Hepatocyte (in vitro differentiated cells): ENCODE results near the gene DSCAML1. TPM values are rescaled to one million over a fixed set of nuclear protein-coding genes. Genes with fewer than 3 reads are reported as not detected.

Experiments
- DNase-seq: peaks from one replicate; pipeline ENCODE4 v3.0.0-alpha.2; 2016; ENCODE audit warnings: low spot score
- H2AFZ ChIP-seq: fragments of 200-600 bp; sonication (generic); 2 replicates; pipeline ENCODE4 v1.6.0; 2016; ENCODE audit warnings: antibody characterized with exemption, mild to moderate bottlenecking
- H3K27ac ChIP-seq: fragments of 200-600 bp; sonication (generic); 2 replicates; pipeline ENCODE4 v1.5.1; 2016; ENCODE audit warnings: mild to moderate bottlenecking
- H3K27me3 ChIP-seq: fragments of 200-600 bp; sonication (generic); 2 replicates; pipeline ENCODE4 v1.6.1; 2016
- H3K36me3 ChIP-seq: fragments of 200-600 bp; sonication (generic); replicated peaks from 2 replicates; pipeline ENCODE4 v1.5.1; 2016; ENCODE audit warnings: low read depth; ENCODE audit not compliant: insufficient read depth
- H3K4me1 ChIP-seq: fragments of 200-600 bp; sonication (generic); 2 replicates; pipeline ENCODE4 v1.5.1; 2016; ENCODE audit warnings: mild to moderate bottlenecking, moderate library complexity; ENCODE audit not compliant: insufficient read depth
- H3K4me2 ChIP-seq: fragments of 200-600 bp; sonication (generic); 2 replicates; pipeline ENCODE4 v1.6.0; 2016
- H3K4me3 ChIP-seq: fragments of 200-600 bp; sonication (generic); 2 replicates; pipeline ENCODE4 v1.5.1; 2016; ENCODE audit warnings: mild to moderate bottlenecking
- H3K79me2 ChIP-seq: fragments of 200-600 bp; sonication (generic); 2 replicates; pipeline ENCODE4 v1.6.0; 2017; ENCODE audit warnings: mild to moderate bottlenecking
- H3K9me2 ChIP-seq: fragments of 200-600 bp; sonication (generic); replicated peaks from 2 replicates; pipeline ENCODE4 v1.6.0; 2017; ENCODE audit warnings: mild to moderate bottlenecking; ENCODE audit not compliant: insufficient read depth
- H3K9me3 ChIP-seq: fragments of 200-600 bp; sonication (generic); 2 replicates; pipeline ENCODE4 v1.5.1; 2016; ENCODE audit warnings: low read depth, mild to moderate bottlenecking
- H4K20me1 ChIP-seq: fragments of 200-600 bp; sonication (generic); 2 replicates; pipeline ENCODE4 v1.6.0; 2016; ENCODE audit warnings: mild to moderate bottlenecking; ENCODE audit not compliant: insufficient read depth, poor library complexity, severe bottlenecking
- EZH2 ChIP-seq: fragments of 200-600 bp; sonication (generic); IDR thresholded peaks from 2 replicates; pipeline ENCODE4 v1.6.1; 2016; ENCODE audit warnings: antibody characterized with exemption, mild to moderate bottlenecking, borderline replicate concordance
- EZH2phosphoT487 ChIP-seq: fragments of 200-600 bp; sonication (generic); IDR thresholded peaks from one replicate; pipeline ENCODE4 v1.6.1; 2018; ENCODE audit warnings: antibody characterized with exemption, mild to moderate bottlenecking, low read depth, moderate library complexity; ENCODE audit not compliant: unreplicated experiment, severe bottlenecking
- WGBS: methylation state at CpG from one replicate; pipeline ENCODE4 v1.1.6; 2016; ENCODE audit warnings: low lambda C conversion rate; ENCODE audit errors: missing lambda C conversion rate; 5-methylcytosine and 5-hydroxymethylcytosine counted together
- polyA plus RNA-seq: library from polyadenylated mRNA; unstranded; fragments of >200 nt; fragmentation: Nextera tagmentation; extraction: Ambion mirVana; gene quantifications from 2 replicates; pipeline ENCODE4 v1.2.1, GENCODE V29; 2016
- total RNA-seq: library from RNA; depleted of rRNA; stranded (reverse); fragments of >200 nt; gene quantifications from 2 replicates; pipeline ENCODE4 v1.2.3, GENCODE V29; 2014
- TF ChIP-seq, protein P1 (sequence below): fragments of 200-600 bp; sonication (generic); IDR thresholded peaks from 2 replicates; pipeline ENCODE4 v1.5.1; 2016; ENCODE audit warnings: antibody characterized with exemption, mild to moderate bottlenecking; ENCODE audit not compliant: poor library complexity

The DSCAML1 gene
- total and polyA plus RNA-seq, 2 experiments from 2014 or later = 0.46 to 2.6 TPM

DNA sequence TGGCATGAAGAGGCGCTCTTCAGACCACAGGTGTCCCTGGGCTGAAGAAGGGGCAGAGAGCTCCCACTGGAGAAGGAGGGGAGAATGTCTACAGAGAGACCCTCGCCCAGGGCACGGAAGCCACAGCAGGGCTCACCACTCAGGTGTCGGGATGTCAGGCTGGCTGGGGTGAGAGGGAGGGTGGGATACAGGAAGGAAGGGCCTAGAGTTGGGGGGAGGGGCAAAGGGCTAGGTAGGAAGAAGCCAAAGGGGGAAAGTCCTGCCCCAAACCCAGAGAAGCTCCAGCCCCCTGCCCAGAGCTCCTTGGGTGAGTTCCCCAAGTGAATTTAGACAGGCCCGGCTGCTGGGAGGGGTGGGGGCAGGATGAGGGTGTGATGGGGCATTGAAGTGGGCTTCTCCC is 237.3 kb downstream of the DSCAML1 start:
- no peaks in the 10 kb centered on the region for H4K20me1 ChIP-seq
- no peak overlapping the region for H3K4me3 ChIP-seq
- no peaks in the 10 kb centered on the region for H3K9me2 ChIP-seq
- H3K79me2 ChIP-seq = no peaks in the 10 kb centered on the region
- H3K4me1 ChIP-seq = no peaks in the 10 kb centered on the region
- no peak for TF ChIP-seq EZH2
- no peak for TF ChIP-seq EZH2phosphoT487
- TF ChIP-seq, protein P1, sequence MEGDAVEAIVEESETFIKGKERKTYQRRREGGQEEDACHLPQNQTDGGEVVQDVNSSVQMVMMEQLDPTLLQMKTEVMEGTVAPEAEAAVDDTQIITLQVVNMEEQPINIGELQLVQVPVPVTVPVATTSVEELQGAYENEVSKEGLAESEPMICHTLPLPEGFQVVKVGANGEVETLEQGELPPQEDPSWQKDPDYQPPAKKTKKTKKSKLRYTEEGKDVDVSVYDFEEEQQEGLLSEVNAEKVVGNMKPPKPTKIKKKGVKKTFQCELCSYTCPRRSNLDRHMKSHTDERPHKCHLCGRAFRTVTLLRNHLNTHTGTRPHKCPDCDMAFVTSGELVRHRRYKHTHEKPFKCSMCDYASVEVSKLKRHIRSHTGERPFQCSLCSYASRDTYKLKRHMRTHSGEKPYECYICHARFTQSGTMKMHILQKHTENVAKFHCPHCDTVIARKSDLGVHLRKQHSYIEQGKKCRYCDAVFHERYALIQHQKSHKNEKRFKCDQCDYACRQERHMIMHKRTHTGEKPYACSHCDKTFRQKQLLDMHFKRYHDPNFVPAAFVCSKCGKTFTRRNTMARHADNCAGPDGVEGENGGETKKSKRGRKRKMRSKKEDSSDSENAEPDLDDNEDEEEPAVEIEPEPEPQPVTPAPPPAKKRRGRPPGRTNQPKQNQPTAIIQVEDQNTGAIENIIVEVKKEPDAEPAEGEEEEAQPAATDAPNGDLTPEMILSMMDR = no peak
- 80% methylated on average over 3 of the region's 5 CpGs for WGBS
- no peak overlapping the region for H3K4me2 ChIP-seq
- H3K27me3 ChIP-seq = peaks cover 25% of the 10 kb centered on the region
- no peak overlapping the region for H2AFZ ChIP-seq
- H3K36me3 ChIP-seq = no peaks in the 10 kb centered on the region
- no peaks in the 10 kb centered on the region for H3K9me3 ChIP-seq
- no peak for DNase-seq
- no peak overlapping the region for H3K27ac ChIP-seq

- no peaks in the 10 kb centered on the region for H3K79me2 ChIP-seq
- no peaks in the 10 kb centered on the region for H3K9me2 ChIP-seq
- H3K4me3 ChIP-seq = no peak overlapping the region
- H3K36me3 ChIP-seq = no peaks in the 10 kb centered on the region
- no peaks in the 10 kb centered on the region for H4K20me1 ChIP-seq
- TF ChIP-seq EZH2 (no peak), EZH2phosphoT487 (no peak)
- TF ChIP-seq, protein P1 = no peak
- H3K9me3 ChIP-seq = no peaks in the 10 kb centered on the region
- H3K27ac ChIP-seq = no peak overlapping the region
- DNase-seq = no peak
- H2AFZ ChIP-seq = no peak overlapping the region
- peaks cover 30% of the 10 kb centered on the region for H3K27me3 ChIP-seq
- 46% methylated on average over 7 of the region's 7 CpGs for WGBS
- H3K4me1 ChIP-seq = no peaks in the 10 kb centered on the region
- no peak overlapping the region for H3K4me2 ChIP-seq
Observed at GRCh38 chr11:117557361-117557760, 239.7 kb downstream of the DSCAML1 start.

DNA sequence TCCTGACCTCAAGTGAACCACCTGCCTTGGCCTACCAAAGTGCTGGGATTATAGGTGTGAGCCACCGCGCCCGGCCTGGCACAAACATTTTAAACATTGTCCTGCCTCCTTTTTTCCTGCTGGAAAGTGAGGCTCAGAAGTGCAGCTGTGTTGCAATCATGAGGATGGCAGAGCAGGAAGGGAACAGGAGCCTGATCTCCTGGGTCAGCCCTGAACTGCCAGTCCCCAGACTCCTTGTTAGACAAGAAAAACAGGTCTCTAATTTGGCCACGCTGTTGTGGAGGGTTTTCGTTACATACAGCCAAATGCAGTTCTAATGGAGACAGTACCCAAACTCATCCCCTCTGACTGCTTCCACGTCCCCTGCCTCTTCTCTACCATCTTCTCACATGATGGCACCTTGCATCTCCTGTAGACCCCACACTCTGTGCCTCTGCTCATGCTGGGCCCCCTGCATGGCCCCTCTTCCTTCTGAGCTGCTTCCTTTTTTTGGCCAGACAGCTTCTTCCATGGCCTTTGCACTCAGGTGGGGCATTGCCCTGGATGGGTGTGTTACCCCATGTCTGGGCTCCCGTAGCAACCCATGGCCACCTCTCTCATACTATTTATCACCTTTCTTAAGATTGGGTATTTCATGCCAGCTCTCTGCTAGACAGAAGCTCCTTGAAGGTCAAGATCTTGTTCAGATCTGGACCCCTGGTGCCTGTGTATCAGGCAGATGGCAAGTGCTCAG is 242.2 kb downstream of the DSCAML1 start:
- no peak overlapping the region for H3K4me2 ChIP-seq

More for the DNA sequence above, 242.2 kb downstream of the DSCAML1 start:
- no peaks in the 10 kb centered on the region for H3K9me2 ChIP-seq
- no peaks in the 10 kb centered on the region for H3K36me3 ChIP-seq
- H3K9me3 ChIP-seq = no peaks in the 10 kb centered on the region
- H3K27ac ChIP-seq = no peak overlapping the region
- WGBS = 86% methylated on average over 7 of the region's 7 CpGs
- DNase-seq = no peak
- TF ChIP-seq, protein P1 = no peak
- H4K20me1 ChIP-seq = no peaks in the 10 kb centered on the region
- no peaks in the 10 kb centered on the region for H3K79me2 ChIP-seq
- H3K4me1 ChIP-seq = no peaks in the 10 kb centered on the region
- peaks cover 30% of the 10 kb centered on the region for H3K27me3 ChIP-seq
- H2AFZ ChIP-seq = no peak overlapping the region
- H3K4me3 ChIP-seq = no peak overlapping the region
